AG04450 (cell line): Measurements from ENCODE around the gene MINDY4B. TPM values are rescaled to one million over a fixed set of nuclear protein-coding genes. Genes with fewer than 3 reads are reported as not detected.

ENCODE experiments used
- CTCF ChIA-PET: fragments of 300-600, 350-600 bp; formaldehyde crosslinking; extraction: SDS; loops from one replicate; lab custom pipeline; 2022; ENCODE audit warnings: antibody characterized with exemption, inconsistent platforms; lab: Charles Lee
- POLR2A ChIA-PET: fragments of 350-600 bp; formaldehyde crosslinking; extraction: SDS; loops from one replicate; lab custom pipeline; 2021; ENCODE audit warnings: antibody characterized with exemption, inconsistent platforms; lab: Yijun Ruan, JAX
- DNase-seq: peaks from one replicate; pipeline ENCODE4 v3.0.0-alpha.2; 2011; ENCODE audit warnings: low read depth, low spot score
- H3K27ac ChIP-seq: one replicate; pipeline ENCODE4 v1.5.1; 2012; ENCODE audit warnings: low read depth, low read length, control low read depth
- H3K27me3 ChIP-seq: one replicate; pipeline ENCODE4 v1.6.0; 2012; ENCODE audit warnings: low read length; ENCODE audit not compliant: control insufficient read depth, insufficient read depth
- H3K4me3 ChIP-seq: 2 replicates; pipeline ENCODE4 v1.5.1; 2011; ENCODE audit warnings: mild to moderate bottlenecking, low read depth, low read length, control low read depth
- H3K9me3 ChIP-seq: 2 replicates; pipeline ENCODE4 v1.5.1; 2012; ENCODE audit warnings: low read length; ENCODE audit not compliant: control insufficient read depth, insufficient read depth
- polyA minus RNA-seq: library from RNA; depleted of rRNA, polyadenylated mRNA; stranded (reverse); fragments of >200 nt; gene quantifications from 2 replicates; pipeline ENCODE4 v1.2.3, GENCODE V29; 2011; rRNA and poly(A)+ RNA removed
- polyA plus RNA-seq: library from polyadenylated mRNA; depleted of rRNA; stranded (reverse); fragments of >200 nt; gene quantifications from 2 replicates; pipeline ENCODE4 v1.2.3, GENCODE V29; 2011; rRNA removed
- TF ChIP-seq, protein P1 (sequence below): IDR thresholded peaks from 2 replicates; pipeline ENCODE4 v1.5.1; 2011; ENCODE audit warnings: low read depth, low read length, control low read depth, inconsistent platforms

Gene MINDY4B
- polyA plus RNA-seq = not detected in 2 replicates
- polyA minus RNA-seq = not detected in 2 replicates

DNA sequence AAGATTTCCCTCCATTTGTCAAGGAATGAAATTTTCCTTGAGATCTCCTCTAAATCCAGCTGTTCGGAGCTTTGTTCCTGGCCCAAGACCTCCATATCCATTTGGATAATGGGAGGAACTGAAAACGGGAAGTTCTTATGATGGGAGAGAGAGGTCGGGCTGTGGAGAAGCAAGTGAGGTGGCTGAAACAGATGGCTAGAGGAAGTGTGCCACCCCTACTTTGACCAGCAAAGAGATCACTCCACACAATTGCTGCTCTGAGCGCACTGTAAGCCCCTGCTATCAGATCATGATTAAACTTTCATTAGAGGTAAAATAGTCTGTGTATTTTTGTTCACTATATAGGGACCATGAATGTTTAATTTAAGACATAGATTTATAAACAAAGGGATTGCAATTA, at the start of gene MINDY4B:
MINDY4B (minus strand) TSS at position 101 of the 400 bp plus-strand sequence; CDS start at position 101, 0 bp downstream.
- CTCF ChIA-PET = no interaction called here
- Histone ChIP-seq H3K27me3 (peaks cover 20% of the 10 kb centered on the region), H3K4me3 (no peak within 1 kb of the TSS), H3K27ac (no peak within 1 kb of the TSS), H3K9me3 (no peaks in the 10 kb centered on the region)
- no peak for DNase-seq
- TF ChIP-seq, protein P1, sequence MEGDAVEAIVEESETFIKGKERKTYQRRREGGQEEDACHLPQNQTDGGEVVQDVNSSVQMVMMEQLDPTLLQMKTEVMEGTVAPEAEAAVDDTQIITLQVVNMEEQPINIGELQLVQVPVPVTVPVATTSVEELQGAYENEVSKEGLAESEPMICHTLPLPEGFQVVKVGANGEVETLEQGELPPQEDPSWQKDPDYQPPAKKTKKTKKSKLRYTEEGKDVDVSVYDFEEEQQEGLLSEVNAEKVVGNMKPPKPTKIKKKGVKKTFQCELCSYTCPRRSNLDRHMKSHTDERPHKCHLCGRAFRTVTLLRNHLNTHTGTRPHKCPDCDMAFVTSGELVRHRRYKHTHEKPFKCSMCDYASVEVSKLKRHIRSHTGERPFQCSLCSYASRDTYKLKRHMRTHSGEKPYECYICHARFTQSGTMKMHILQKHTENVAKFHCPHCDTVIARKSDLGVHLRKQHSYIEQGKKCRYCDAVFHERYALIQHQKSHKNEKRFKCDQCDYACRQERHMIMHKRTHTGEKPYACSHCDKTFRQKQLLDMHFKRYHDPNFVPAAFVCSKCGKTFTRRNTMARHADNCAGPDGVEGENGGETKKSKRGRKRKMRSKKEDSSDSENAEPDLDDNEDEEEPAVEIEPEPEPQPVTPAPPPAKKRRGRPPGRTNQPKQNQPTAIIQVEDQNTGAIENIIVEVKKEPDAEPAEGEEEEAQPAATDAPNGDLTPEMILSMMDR = no peak
- POLR2A ChIA-PET = no interaction called here

GRCh38 chr3:150951923-150952322, 46.7 kb upstream of the MINDY4B start:
- ChIA-PET CTCF (no interaction called here), POLR2A (no interaction called here)
- TF ChIP-seq, protein P1 = no peak
- H3K27me3 ChIP-seq = peaks cover 4% of the 10 kb centered on the region
- no peak overlapping the region for H3K4me3 ChIP-seq
- H3K9me3 ChIP-seq = no peaks in the 10 kb centered on the region
- H3K27ac ChIP-seq = no peak overlapping the region
- no peak for DNase-seq

DNA sequence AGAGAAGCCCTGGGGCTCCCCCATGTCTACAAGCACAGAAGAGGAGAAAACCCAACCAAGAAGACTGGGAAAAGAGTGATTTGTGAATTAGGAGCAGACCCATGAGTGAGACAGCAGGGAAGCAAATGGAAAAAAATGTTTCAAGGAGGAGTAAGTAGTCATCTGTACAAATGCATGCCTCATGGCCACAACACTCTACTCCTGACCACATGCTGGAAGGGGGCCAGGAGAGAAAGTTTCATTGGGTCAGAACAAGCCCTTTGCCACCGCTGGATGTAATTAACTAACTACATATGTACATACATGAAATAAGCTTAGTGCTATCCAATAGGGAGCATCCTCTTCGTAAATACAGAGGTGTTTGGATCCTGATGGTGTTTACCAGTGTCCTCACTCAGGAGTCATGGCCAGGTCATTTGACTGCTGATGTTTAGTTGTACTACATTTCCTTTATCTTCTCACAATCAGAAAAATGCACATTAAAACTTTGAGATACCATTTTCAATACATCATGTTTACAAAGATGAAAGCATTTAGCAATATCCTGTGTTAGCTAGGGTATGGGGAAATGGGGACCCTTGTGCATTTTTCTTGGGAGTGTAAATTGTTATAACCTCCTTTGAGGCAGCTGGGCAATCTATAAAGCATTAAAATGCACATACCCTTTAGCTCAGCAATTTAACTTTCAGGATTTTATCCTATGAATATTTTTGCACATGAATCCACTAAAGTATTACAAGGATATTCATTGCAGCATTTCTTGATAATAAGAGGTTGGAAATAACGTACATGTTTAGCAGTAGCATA, 40.2 kb upstream of the MINDY4B start:
- POLR2A ChIA-PET = no interaction called here
- TF ChIP-seq, protein P1 = no peak
- DNase-seq = no peak
- CTCF ChIA-PET = interaction anchor here (0.6 kb wide), 1 partner anchor 90 kb away, joined by 3 read pairs; no protein-coding TSS in a partner anchor
- Histone ChIP-seq H3K4me3 (no peak overlapping the region), H3K27ac (no peak overlapping the region), H3K9me3 (no peaks in the 10 kb centered on the region), H3K27me3 (peaks cover 13% of the 10 kb centered on the region)

DNA sequence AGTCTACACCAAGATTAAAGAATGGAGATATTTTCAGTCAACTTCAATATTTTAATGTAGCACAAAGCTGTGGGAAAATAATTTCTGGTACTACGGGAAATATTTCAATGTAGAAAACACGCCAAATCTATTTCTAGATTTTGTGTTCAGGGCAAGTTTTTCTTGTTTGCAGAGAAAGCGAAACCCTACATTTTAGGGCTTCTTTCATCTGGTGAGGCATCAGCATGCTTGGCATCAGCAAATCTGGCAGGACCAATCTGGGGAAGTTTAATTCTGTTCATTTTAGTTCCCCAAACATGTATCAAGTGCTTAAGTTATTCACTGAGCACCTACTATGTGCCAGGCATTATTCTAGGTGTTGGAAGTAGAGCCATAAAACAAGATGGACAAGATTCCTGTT, 37.0 kb upstream of the MINDY4B start:
- no peak overlapping the region for H3K27ac ChIP-seq
- DNase-seq = no peak
- H3K4me3 ChIP-seq = no peak overlapping the region
- POLR2A ChIA-PET = no interaction called here
- H3K27me3 ChIP-seq = peaks cover 13% of the 10 kb centered on the region
- CTCF ChIA-PET = no interaction called here
- no peaks in the 10 kb centered on the region for H3K9me3 ChIP-seq
- TF ChIP-seq, protein P1 = no peak

DNA sequence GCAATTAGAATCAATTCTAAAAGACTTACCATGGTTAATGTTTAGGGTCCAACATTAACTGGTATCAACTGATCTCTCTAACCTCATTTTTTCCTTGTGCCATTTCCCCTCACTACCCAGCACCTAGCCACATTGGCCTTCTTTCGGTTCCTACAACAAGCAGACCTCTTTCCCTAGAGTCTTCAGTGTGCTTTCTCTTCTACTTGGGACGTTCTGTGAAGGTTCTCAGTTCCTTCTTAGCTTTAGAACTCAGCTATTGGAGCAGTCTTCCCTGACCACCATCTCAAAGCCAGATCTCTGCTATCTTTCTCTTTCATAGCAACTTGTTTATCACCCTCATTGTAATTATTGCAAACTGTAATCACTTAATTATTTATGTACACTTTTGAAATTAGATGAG, 31.5 kb upstream of the MINDY4B start:
- ChIA-PET POLR2A (no interaction called here), CTCF (no interaction called here)
- Histone ChIP-seq H3K27me3 (peaks cover 2% of the 10 kb centered on the region), H3K4me3 (no peak overlapping the region), H3K27ac (no peak overlapping the region), H3K9me3 (no peaks in the 10 kb centered on the region)
- DNase-seq = no peak
- TF ChIP-seq, protein P1 = no peak
